KBM-7 (cell line): ENCODE results near the gene SIGLEC12.
"Not testable (repeated sequence)": the region's sequence is repeated elsewhere in the genome, so short reads cannot be mapped to it uniquely, and the experiment has no call there.

ENCODE experiments used
- DNase-seq: peaks from one replicate; pipeline ENCODE4 v3.0.0-alpha.2; 2015
- in situ Hi-C: fragments of 300-500 bp; cut with MboI; formaldehyde crosslinking; loops from 2 replicates; pipeline ENCODE4 v1.14.3; 2020; ENCODE audit warnings: low sequenced_read_pairs, low pct_unique_long_range_greater_than_20kb, mixed read lengths

Gene SIGLEC12

DNA sequence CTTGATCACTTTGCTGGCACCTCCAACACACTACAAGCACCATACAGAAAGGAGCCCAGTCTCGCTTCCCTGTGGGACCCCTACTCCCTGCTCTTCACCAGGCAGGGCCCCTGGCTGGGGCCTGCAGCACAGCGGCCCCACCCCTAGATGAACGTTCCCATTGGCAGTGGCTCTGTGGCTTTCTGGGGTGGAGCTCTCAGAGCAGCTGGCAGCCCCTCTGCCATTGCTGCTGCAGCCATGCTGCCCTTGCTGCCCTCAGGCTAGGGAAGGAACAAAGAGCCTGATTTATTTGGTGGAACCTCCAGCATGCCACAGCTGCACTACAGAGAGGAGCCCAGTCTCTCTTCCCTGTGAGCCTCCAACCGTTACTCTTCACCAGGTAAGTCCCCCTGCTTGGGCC, 24.1 kb upstream of the SIGLEC12 start:
- in situ Hi-C loops: no loop called here
- DNase-seq: no peak

- no peak for DNase-seq
- in situ Hi-C loops: no loop called here
These were observed 23.2 kb upstream of the SIGLEC12 start for GRCh38 chr19:51524666-51525264.

GRCh38 chr19:51521781-51522180, 20.2 kb upstream of the SIGLEC12 start:
- in situ Hi-C loops: no loop called here
- no peak for DNase-seq

DNA sequence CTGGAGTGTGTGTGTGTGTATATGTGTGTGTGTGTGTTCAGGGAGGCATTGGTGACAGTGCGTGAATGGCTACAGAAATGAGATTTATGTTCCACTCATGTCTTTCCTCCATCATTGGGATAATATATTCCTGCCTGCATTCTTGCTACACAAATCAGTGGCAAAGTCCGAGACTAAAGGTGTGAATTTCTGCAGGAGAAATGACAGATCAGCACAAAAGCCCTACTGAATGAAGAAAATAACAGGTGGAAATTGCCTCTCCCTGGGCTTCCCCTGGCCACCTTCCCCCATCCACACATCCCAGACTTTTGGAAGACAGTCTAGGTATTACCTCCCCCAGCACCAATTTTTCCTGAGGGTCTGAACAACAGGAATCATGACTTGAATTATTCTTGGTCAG, 19.8 kb upstream of the SIGLEC12 start:
- DNase-seq: no peak
- in situ Hi-C loops: no loop called here

DNA sequence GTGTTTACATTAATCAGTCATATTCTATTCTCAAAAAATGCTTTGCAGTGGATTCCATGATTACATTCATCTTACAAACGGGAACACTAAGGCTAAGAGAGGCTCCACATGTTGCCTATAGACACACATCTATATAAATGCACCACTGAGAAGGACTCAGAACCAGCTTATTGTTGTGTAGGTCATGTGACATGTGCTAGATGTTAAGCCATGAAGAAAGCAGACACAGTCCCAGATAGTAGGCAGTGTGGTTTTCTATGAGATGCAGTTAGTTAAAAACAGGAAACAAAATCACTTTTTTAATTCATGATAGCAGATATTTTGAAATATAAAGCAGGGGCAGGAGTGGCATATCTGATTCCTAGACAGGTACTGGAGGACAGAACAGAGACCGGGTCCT, 19.1 kb upstream of the SIGLEC12 start:
- DNase-seq: no peak
- in situ Hi-C loops: no loop called here

GRCh38 chr19:51514866-51515481, 13.4 kb upstream of the SIGLEC12 start:
- DNase-seq: peak; percentile 85
- in situ Hi-C loops: no loop called here

GRCh38 chr19:51513968-51514367, 12.4 kb upstream of the SIGLEC12 start:
- in situ Hi-C loops: no loop called here
- DNase-seq: no peak

GRCh38 chr19:51511353-51511752, 9.8 kb upstream of the SIGLEC12 start:
- peak; percentile 50 for DNase-seq
- in situ Hi-C loops: no loop called here

- no peak for DNase-seq
- in situ Hi-C loops: no loop called here
These were observed 8.4 kb upstream of the SIGLEC12 start for GRCh38 chr19:51509823-51510660.

DNA sequence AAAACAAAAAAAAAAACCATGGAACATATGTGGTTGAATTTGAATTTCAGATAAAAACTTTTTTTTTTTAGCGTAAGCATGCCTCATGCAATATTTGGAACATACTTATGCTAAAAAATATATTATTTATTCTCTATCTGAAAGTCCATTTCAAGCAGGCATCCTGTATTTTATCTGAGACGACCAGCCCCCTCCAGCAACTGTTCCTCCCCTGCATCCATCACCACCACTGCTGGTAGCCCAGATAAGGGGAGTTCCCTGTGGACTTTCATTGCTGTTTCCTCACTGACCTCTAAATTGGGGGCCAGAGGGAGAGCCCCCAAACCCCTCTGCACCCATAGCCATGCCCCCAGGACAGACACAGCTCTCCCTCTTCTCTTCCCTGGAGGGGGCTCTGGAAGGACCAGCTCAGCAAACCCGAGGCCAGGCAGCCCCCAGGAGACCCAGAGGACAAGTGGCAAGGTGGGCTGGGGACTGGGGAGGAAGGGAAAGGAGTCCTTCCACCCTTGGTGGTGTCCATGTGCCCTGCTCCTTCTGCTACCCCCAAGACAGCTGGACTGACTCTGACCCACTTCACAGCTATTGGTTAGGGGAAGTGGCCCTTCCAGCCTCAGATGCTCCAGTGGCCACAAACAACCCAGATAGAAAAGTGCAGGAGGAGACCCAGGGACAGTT, 6.6 kb upstream of the SIGLEC12 start:
- DNase-seq: no peak
- in situ Hi-C loops: no loop called here

DNA sequence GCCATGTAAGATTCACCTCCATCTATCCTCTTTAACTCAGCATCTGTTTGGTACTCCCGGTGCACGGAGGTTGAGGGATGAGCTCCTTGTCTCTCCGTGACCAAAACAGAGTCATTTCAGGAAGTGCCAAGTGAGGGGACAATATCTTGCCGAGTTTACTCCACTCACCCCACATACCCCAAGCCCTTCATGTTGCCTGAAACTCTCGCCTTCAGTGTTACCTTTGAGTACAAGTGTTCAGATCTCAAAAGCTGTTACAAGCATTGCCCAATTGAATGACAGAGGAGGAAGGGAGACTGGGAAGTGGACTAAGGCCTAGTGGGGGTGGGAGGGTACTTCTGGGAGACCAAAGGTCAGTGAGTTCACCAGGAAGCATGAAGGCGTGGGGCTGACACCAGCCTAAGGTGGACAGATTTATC, 6.0 kb upstream of the SIGLEC12 start:
- DNase-seq: no peak
- in situ Hi-C loops: no loop called here

DNA sequence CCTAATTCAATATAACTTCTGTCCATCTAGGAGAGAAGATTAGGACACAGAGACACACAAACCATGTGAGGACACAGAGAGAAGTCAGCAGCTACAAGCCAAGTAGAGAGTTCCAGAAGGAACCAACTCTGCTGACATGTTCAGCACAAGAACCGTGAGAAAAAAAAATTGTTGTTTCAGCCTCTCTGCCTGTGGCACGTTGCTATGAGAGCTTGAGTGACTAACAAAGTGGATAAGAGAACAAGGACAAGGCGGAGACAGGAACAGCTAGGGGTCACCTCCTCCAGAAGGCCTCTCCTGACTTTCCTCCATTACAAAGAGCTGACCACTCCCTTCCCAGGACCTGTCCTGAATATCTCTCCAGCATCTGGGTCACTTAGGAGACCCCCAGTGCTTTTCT, 5.6 kb upstream of the SIGLEC12 start:
- in situ Hi-C loops: no loop called here
- DNase-seq: no peak

GRCh38 chr19:51505904-51506303, 4.3 kb upstream of the SIGLEC12 start:
- in situ Hi-C loops: no loop called here
- no peak for DNase-seq

DNA sequence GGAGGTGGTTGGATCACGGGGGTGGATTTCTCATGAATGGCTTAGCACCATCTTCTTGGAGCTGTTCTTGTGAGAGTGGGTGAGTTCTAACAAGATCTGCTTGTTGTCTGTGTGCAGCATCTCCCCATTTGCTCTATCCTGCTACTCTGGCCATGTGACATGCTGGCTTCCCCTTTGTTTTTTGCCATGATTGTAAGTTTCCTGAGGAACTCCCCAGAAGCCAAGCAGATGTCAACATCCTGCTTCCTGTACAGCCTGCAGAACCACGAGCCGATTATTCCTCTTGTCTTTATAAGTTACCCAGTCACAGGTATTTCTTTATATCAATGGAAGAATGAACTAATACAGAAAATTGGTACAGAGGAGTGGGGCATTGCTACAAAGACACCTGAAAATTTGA, 2.3 kb upstream of the SIGLEC12 start:
- peak; percentile 36 for DNase-seq
- in situ Hi-C loops: no loop called here

DNA sequence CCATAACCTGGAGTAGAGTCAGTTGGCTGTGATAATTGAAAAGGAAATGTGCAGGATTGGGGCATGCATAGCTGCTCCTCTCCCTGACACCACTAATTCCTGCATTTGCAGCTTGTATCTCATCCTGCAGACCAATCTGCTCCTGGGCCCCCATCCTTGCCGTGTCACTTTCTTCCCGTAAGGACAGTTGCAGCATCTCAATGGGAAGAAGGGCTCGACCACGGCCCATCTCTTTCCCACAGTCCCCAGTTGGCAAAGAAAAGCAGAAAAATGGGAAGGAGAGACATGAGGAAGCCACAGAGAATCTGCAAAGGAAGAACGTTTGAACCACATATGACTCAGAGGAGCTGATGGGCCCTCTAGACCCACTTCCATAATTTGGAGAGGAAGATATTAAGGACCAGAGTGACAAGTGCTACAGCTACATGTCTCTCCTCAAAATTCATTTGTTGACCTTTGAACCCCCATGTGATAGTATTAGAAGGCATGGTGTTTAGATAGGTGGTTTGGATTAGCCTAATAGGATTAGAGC, 1.8 kb upstream of the SIGLEC12 start:
- in situ Hi-C loops: no loop called here
- DNase-seq: peak; percentile 60

GRCh38 chr19:51500931-51501330, 669 bp downstream of the SIGLEC12 start:
- DNase-seq, in situ Hi-C loops: not testable (repeated sequence)

DNA sequence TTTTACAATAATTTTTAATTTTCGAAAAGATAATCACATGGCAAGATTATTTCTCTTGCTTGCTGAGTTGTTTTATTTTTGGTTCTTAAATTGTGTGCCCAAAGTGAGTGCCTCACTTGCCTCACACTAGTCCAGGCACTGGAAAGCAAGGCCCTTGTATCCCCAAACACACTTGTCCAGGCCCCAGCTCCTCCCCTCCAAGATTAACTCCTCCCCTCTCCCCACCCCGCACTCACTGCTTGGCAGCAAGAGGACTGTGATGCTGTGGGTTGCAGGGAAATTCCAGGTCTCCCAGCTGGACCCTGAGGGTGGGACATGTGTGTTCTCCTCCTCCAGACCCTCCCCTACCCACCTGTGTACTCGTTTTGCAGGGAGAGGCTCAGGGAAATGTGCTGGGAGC, 3.9 kb downstream of the SIGLEC12 start:
- in situ Hi-C loops: no loop called here
- no peak for DNase-seq

DNA sequence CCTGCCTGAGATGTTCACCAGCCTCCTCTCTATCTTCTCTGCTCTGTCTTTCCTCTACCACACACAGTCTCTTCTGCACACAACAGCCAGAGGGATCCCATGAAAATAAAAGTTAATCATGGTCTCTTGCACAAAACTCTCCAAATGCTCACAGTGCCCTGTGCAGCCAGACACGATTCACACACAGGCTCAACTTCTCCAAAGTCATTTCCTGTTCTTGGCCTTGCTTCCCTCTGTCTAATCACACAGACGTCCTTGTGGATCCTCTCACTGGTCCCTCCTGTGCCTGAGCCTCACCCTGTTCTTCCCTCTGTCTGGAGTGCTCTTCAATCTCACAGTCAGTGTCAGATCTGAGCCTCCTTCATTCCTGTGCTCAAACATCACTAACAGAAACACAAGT, 7.8 kb downstream of the SIGLEC12 start:
- in situ Hi-C loops: no loop called here
- peak; percentile 57 for DNase-seq

- in situ Hi-C loops: no loop called here
- DNase-seq: no peak
These were observed 10.0 kb downstream of the SIGLEC12 start for GRCh38 chr19:51491586-51491985.

DNA sequence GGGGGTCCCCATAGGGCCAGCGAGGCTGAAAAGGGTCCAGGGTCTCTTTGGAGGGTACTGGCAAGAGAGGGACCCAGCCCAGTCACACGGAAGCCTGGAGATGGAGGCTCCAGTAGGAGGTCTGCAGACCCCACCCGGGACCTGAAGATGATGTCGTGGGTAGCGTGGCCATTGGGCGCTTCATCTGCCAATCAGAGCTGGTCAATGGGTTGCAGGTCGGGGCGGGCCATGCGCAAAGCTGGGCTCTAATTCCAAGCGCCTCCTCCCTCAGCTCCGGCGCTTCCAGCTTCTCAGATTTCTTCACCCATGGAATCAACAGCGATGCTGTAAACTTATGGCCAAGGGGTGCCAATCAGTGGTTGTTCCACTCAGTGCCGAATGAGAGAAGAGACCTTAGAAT, 10.9 kb downstream of the SIGLEC12 start:
- no peak for DNase-seq
- in situ Hi-C loops: no loop called here
